ENCODE data around the gene CYTH2. TPM values are rescaled to one million over a fixed set of nuclear protein-coding genes. Genes with fewer than 3 reads are reported as not detected.
"Not testable (repeated sequence)": the region's sequence is repeated elsewhere in the genome, so short reads cannot be mapped to it uniquely, and the experiment has no call there.

Gene CYTH2
- polyA plus RNA-seq, 12 donors, result 32.5 to 76.9 (median 41.0) TPM; not detected in 1

- DNase-seq, result no peak
Observed at GRCh38 chr19:48475369-48476068, 6.3 kb downstream of the CYTH2 start.

DNA sequence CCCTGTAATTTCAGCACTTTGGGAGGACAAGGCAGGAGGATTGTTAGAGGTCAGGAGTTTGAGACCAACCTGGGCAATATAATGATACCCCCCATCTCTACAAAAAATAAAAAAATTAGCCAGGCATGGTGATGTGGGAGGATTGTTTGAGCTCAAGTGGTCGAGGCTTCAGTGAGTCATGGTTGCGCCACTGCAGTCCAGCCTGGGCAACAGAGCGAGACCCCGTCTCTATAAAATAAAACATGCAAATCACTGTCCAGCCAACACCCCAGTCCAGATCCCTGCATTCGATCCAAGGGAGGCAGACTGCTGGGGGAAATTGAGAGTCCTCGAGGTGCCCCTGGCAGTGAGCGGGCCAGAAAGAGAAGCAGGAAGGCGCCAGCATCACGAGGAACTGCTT, 7.0 kb downstream of the CYTH2 start:
- DNase-seq, result no peak

DNA sequence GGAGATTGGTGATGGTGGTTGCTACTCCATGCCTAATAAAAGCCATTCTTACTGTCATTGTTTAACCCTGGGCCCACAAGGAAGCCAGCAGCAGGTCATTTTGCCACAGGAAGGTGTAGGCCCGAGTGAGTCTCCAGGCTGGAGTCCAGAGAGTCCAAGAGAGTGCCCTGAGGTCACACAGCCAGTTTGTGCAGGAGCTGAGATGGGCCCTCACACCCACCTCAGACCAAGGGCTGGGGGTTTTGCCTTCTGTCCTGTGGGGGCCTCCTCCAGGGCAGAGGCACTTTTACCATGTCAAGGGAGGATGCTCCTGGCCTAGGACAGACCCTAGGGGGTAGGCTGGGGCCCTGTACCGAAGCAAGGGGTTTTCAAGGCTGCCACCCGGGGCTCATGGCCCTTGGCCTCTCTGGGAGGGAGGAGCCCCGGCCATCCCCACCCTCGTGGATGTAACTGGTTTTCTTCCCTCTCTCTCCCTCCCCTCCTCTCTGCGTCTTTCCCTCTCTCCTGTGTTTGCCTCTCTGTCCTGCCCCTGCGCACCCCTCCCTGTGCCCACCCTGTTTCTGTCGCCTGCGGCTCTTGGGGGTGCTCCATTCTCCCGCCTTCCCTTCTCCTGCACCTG, 8.0 kb downstream of the CYTH2 start:
- DNase-seq, result no peak

DNA sequence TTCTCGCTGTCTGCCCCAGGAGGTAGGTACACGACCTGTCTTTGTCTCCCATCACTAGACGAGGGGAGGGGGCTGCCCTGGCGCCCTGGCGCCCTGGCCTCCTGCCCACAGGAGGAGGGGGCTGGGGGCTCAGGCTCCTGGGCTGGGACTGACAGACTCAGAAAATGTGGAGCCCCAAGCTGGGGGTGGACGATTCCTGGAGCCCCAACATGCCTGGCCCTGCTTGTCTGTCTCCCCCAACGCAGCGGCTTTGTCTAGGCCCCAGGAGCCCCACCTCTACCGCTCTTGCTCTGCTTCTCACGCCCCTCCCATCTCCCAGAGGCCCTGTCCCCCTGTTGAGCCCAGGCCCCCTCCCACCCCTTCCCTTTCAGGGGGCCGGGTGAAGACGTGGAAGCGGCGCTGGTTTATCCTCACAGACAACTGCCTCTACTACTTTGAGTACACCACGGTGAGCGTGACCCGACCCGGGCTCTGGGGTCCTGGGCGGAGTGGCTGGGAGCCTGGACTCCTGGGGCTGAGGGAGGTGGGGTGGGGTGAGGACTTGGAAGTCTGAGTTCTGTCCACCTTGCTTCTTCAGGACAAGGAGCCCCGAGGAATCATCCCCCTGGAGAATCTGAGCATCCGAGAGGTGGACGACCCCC, 8.6 kb downstream of the CYTH2 start:
- no peak for DNase-seq

GRCh38 chr19:48478339-48479256, 9.4 kb downstream of the CYTH2 start:
- DNase-seq, result no peak

DNA sequence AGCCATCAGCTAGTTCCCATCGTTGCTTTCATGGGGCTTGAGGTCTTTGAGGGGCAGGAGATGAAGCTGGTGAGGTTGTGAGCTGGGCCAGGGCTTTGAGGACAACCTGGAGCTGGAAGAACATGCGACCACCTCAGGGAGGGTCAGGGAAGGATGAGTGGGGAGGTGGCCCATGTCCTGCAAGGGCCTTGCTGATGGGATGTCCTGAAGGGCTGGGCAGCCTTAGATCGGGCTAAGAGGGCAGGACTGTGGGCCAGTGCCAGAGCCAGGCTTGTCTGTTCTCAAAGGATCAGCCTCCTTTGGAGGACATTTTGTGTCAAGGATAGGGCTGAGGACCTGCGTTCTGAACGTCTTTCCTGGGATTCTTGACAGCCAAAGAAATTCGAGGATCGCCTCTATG, 10.5 kb downstream of the CYTH2 start:
- no peak for DNase-seq

DNA sequence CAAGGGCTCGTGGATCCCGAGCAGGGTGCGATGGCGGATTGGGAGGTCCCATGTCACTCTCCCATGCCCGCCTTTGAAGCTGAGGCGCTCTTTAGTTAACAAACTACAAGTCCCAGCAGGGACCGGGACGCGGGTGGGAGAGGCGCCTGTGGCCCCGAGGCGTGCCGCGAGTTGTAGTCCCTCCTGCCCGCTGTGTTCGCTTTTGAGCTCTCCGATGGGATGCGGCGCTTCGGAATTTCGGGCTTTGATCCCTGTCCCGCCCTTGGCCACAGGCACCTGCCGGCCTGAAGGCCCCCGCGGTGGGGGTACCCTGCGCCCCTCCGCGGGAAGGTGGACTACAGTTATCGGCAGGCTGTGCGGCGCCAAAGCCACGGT, 11.0 kb downstream of the CYTH2 start:
- peak; percentile 48 for DNase-seq

DNA sequence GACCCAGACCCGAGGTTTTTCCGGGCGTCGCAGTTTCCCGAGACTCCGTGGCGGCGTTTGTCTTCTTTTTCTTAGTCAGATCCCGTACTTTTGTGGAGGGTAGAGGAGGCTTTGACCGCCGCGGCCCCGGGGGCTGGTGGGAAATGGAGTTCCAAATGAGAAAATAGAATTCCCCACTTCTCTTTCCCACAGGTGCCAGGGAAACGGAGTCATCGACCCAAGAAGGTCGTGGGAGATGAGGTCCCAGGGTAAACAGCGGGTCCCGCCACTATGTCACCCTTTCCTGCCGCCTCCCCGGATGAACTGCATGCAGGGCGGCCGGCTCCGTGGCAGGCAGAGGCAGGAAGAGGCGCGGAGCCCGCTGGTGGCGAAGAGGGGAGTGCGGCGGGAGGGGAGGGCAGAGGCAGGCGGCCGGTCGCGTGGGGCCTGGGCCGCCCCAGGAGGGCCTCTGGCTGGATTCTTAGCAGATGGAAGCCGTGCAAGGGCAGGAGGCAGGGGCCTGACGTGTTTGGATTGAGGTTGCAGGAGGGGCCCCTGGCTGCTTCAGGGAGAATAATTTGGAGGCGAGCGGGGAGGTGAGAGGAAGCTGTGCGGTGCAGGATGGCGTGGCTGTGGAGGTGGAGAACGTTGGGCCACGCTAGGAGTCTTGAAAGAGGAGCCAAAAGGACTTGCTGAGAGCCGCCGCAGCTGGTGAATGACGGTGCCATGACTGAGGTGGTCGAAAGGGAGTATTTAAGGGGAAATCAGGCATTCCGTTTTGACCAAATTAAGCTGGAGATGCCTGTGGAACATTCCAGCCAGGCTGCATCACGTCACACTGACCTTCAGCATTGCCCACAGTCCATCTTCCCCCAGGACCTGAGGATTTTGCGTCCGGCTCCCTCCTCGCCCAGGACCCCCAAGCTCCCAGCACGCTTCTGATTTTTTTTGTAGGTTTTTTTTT, 11.7 kb downstream of the CYTH2 start:
- peak; percentile 45 for DNase-seq

GRCh38 chr19:48481846-48482639, 12.9 kb downstream of the CYTH2 start:
- DNase-seq, result no peak

DNA sequence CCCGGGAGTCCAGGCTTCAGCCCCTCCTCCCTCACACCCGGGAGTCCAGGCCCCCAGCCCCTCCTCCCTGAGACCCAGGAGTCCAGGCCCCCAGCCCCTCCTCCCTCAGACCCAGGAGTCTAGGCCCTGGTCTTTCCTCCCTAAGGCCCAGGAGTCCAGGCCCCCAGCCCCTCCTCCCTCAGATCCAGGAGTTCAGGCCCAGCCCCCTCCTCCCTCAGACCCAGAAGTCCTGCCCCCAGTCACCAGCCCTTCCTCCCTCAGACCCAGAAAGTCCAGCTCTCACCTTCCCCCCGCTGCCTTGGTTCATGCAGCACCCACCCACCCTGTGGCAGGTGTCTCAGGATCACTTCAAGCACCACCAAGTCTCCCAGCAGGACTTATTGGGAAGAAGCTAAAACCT, 14.1 kb downstream of the CYTH2 start:
- DNase-seq, result no peak

DNA sequence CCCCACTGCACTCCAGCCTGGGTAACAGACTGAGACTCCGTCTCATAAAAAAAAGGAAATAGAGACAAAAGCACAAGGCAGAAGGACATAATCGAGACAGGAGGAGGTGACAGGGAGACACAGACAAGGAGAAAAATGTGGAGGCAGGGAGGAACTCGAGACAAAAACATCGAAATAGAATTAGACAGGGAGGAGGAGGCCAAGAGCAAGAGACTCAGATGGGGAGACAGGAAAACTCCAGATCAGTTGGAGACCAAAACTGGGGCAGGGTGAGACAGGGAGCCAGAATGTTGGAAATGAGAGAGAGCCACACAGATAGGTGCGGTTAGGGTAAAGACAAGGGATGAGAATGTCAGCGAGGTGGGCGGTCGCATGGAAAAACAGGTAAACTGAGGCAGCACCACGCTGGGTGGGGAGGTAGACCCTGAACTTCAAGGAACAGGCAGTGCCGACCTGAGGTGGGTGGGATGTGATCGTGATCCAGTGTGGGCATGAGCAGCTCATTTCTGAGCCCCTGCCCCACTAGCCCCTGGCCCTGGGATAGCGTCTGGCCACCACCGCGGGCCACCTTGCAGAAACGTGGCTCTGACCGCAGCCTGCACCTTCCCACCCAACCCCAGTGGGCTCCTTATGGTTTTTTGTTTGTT, 15.2 kb downstream of the CYTH2 start:
- DNase-seq, result no peak

- DNase-seq, result no peak
Observed at GRCh38 chr19:48484931-48485612, 15.9 kb downstream of the CYTH2 start.

DNA sequence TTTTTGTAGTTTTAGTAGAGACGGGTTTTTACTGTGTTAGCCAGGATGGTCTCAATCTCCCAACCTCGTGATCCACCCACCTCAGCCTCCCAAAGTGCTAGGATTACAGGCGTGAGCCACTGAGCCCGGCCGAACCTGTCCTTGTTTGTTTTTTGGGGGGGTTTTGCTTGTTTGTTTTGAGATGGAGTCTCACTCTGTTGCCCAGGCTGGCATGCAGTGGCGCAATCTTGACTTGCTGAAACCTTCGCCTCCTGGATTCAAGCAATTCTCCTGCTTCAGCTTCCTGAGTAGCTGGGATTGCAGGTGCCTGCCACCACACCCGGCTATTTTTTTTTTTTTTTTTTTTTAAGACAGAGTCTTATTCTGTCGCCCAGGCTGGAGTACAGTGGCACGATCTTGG, 17.5 kb downstream of the CYTH2 start:
- DNase-seq, result not testable (repeated sequence)

- no peak for DNase-seq
Observed at GRCh38 chr19:48487544-48487943, 18.4 kb downstream of the CYTH2 start.

DNA sequence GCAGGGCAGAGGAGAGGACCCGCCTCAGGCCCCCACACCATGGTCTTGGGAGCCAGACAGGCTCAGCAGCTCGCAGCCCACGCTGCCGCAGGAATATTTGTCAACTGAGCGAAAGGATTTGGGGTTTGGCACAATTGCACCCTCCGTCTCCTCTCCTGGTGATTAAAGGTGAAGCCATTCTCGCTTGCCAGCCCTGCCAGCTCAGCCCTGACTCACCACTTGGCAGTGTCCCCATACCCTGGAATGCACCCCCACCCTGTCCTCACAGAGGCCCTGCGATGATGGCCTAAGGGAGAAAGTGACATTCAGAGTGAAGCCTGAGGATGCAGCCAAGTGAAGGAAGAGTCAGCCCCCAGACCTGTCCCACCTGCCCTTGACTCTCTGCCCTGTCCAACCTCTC, 18.8 kb downstream of the CYTH2 start:
- DNase-seq, result no peak

DNA sequence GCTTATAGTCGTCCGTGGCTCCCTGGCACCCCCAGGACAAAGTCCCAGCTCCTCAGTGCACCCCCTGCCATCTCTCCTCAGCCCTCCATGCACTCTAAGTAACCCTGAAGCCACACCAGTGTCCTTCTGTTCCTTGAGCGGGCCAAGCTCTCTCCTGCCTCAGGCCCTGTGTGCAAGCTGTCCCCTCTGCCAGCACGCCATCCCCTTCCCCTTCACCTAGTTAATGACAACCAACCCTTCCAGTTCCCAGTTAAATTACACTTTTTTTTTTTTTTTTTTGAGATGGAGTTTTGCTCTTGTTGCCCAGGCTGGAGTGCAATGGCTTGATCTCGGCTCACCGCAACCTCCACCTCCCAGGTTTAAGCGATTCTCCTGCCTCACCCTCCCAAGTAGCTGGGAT, 19.3 kb downstream of the CYTH2 start:
- not testable (repeated sequence) for DNase-seq

GRCh38 chr19:48489608-48490216, 20.5 kb downstream of the CYTH2 start:
- DNase-seq, result peak; percentile 60

- DNase-seq, result no peak
Observed at GRCh38 chr19:48490981-48491792, 22.0 kb downstream of the CYTH2 start.

Measured in muscle of arm (tissue), 12 donors.